Trophoblast cell (in vitro differentiated cells and primary cell): ENCODE measurements around the gene PRDM7.

Experiments used
- DNase-seq, 2 donors: peaks; one replicate each; pipeline ENCODE4 v3.0.0-alpha.2; 2016
- H2AFZ ChIP-seq: 2 replicates; pipeline ENCODE4 v1.6.1; 2013; ENCODE audit warnings: low read length, moderate library complexity, mild to moderate bottlenecking; ENCODE audit not compliant: insufficient read depth, poor library complexity
- H2AK5ac ChIP-seq: 2 replicates; pipeline ENCODE4 v1.6.1; 2013; ENCODE audit warnings: mild to moderate bottlenecking, low read length
- H2BK120ac ChIP-seq: 2 replicates; pipeline ENCODE4 v1.6.1; 2013; ENCODE audit warnings: low read length, mild to moderate bottlenecking, moderate library complexity; ENCODE audit not compliant: insufficient read depth, poor library complexity
- H2BK12ac ChIP-seq: 2 replicates; pipeline ENCODE4 v1.6.1; 2013; ENCODE audit warnings: mild to moderate bottlenecking, low read length, moderate library complexity
- H2BK5ac ChIP-seq: 2 replicates; pipeline ENCODE4 v1.6.1; 2013; ENCODE audit warnings: low read length, low read depth, moderate library complexity, mild to moderate bottlenecking; ENCODE audit not compliant: poor library complexity
- H3K14ac ChIP-seq: 2 replicates; pipeline ENCODE4 v1.6.1; 2013; ENCODE audit warnings: mild to moderate bottlenecking, low read length
- H3K18ac ChIP-seq: 2 replicates; pipeline ENCODE4 v1.6.1; 2013; ENCODE audit warnings: mild to moderate bottlenecking, low read length
- H3K23ac ChIP-seq: 2 replicates; pipeline ENCODE4 v1.6.1; 2013; ENCODE audit warnings: low read length
- H3K27ac ChIP-seq: 2 replicates; pipeline ENCODE4 v1.5.1; 2013; ENCODE audit warnings: low read depth, mild to moderate bottlenecking, inconsistent platforms, low read length, moderate library complexity
- H3K27me3 ChIP-seq: 2 replicates; pipeline ENCODE4 v1.6.1; 2013; ENCODE audit warnings: inconsistent platforms, mild to moderate bottlenecking, low read length, moderate library complexity; ENCODE audit not compliant: insufficient read depth
- H3K36me3 ChIP-seq, 2 experiments: 1 replicate in 1 of 2; 2 replicates in 1 of 2; pipeline ENCODE4 v1.6.1; 2013; ENCODE audit warnings: low read length in 2 of 2, mild to moderate bottlenecking in 2 of 2, moderate library complexity in 1 of 2; ENCODE audit not compliant: insufficient read depth in 2 of 2, control insufficient read depth in 1 of 2
- H3K4ac ChIP-seq: 2 replicates; pipeline ENCODE4 v1.6.1; 2013; ENCODE audit warnings: low read depth, mild to moderate bottlenecking, low read length, moderate library complexity
- H3K4me1 ChIP-seq, 2 experiments: 1 replicate in 1 of 2; 2 replicates in 1 of 2; pipeline ENCODE4 v1.6.1; 2013; ENCODE audit warnings: low read length in 2 of 2, mild to moderate bottlenecking in 2 of 2, moderate library complexity in 1 of 2; ENCODE audit not compliant: insufficient read depth in 2 of 2, control insufficient read depth in 1 of 2
- H3K4me2 ChIP-seq: 2 replicates; pipeline ENCODE4 v1.6.1; 2013; ENCODE audit warnings: inconsistent platforms, mild to moderate bottlenecking, low read length, moderate library complexity
- H3K4me3 ChIP-seq: 2 replicates; pipeline ENCODE4 v1.5.1; 2013; ENCODE audit warnings: mild to moderate bottlenecking, low read depth, low read length, inconsistent platforms
- H3K79me1 ChIP-seq: one replicate; pipeline ENCODE4 v1.6.1; 2013; ENCODE audit warnings: low read length
- H3K79me2 ChIP-seq: 2 replicates; pipeline ENCODE4 v1.6.1; 2013; ENCODE audit warnings: low read length, mild to moderate bottlenecking; ENCODE audit not compliant: control insufficient read depth, insufficient read depth, poor library complexity
- H3K9ac ChIP-seq: 2 replicates; pipeline ENCODE4 v1.6.1; 2013; ENCODE audit warnings: mild to moderate bottlenecking, low read length
- H3K9me3 ChIP-seq: 2 replicates; pipeline ENCODE4 v1.6.1; 2013; ENCODE audit warnings: low read depth, mild to moderate bottlenecking, control low read depth, inconsistent platforms, low read length; ENCODE audit not compliant: insufficient read depth
- H4K12ac ChIP-seq: 2 replicates; pipeline ENCODE4 v1.6.1; 2013; ENCODE audit warnings: low read depth, mild to moderate bottlenecking, low read length, moderate library complexity
- H4K8ac ChIP-seq: 2 replicates; pipeline ENCODE4 v1.6.1; 2013; ENCODE audit warnings: low read depth, mild to moderate bottlenecking, low read length, moderate library complexity
- H4K91ac ChIP-seq: one replicate; pipeline ENCODE4 v1.6.1; 2013; ENCODE audit warnings: low read depth, mild to moderate bottlenecking, low read length, moderate library complexity
- WGBS: extraction: QIAGEN DNeasy Blood & Tissue Kit; methylation state at CpG from one replicate; pipeline ENCODE4 v1.1.7; 2013; ENCODE audit warnings: missing lambda C conversion rate; ENCODE audit not compliant: insufficient read length, insufficient coverage; ENCODE audit errors: extremely low coverage; 5-methylcytosine and 5-hydroxymethylcytosine counted together

The PRDM7 gene

GRCh38 chr16:90032674-90033331 lies 44.3 kb downstream of the PRDM7 start:
- no peak for DNase-seq
- no peak overlapping the region for H2BK12ac ChIP-seq
- no peak overlapping the region for H2AK5ac ChIP-seq
- no peak overlapping the region for H3K9ac ChIP-seq
- H3K4me2 ChIP-seq: no peak overlapping the region
- peaks cover 4% of the 10 kb centered on the region for H3K9me3 ChIP-seq
- no peak overlapping the region for H3K4me3 ChIP-seq
- no peak overlapping the region for H4K8ac ChIP-seq
- H3K4me1 ChIP-seq: no peaks in the 10 kb centered on the region
- H3K18ac ChIP-seq: no peak overlapping the region
- no peaks in the 10 kb centered on the region for H3K79me2 ChIP-seq
- no peak overlapping the region for H3K23ac ChIP-seq
- no peak overlapping the region for H2BK5ac ChIP-seq
- no peak overlapping the region for H4K12ac ChIP-seq
- H2AFZ ChIP-seq: no peak overlapping the region
- H3K27me3 ChIP-seq: no peaks in the 10 kb centered on the region
- no peak overlapping the region for H2BK120ac ChIP-seq
- peaks cover 15 to 23% of the 10 kb centered on the region in 2 experiments for H3K36me3 ChIP-seq
- no peak overlapping the region for H4K91ac ChIP-seq
- no CpG with 5 or more reads among the region's 8 CpGs for WGBS
- H3K4ac ChIP-seq: no peak overlapping the region
- no peaks in the 10 kb centered on the region for H3K79me1 ChIP-seq
- H3K27ac ChIP-seq: no peak overlapping the region
- no peak overlapping the region for H3K14ac ChIP-seq

GRCh38 chr16:90031931-90032673 lies 45.0 kb downstream of the PRDM7 start:
- Histone ChIP-seq H2BK5ac (no peak overlapping the region), H3K36me3 (peaks cover 13 to 20% of the 10 kb centered on the region in 2 experiments), H3K23ac (no peak overlapping the region), H2AFZ (no peak overlapping the region), H3K4me3 (peak overlapping the region; percentile 50), H3K14ac (no peak overlapping the region), H4K91ac (no peak overlapping the region), H2BK120ac (no peak overlapping the region), H3K27me3 (no peaks in the 10 kb centered on the region), H2BK12ac (no peak overlapping the region), H4K12ac (no peak overlapping the region), H3K9me3 (peaks cover 4% of the 10 kb centered on the region), H2AK5ac (no peak overlapping the region), H3K4me1 (no peaks in the 10 kb centered on the region), H4K8ac (no peak overlapping the region), H3K79me2 (no peaks in the 10 kb centered on the region), H3K4me2 (no peak overlapping the region), H3K79me1 (no peaks in the 10 kb centered on the region), H3K4ac (no peak overlapping the region), H3K27ac (no peak overlapping the region), H3K18ac (no peak overlapping the region), H3K9ac (no peak overlapping the region)
- DNase-seq: no peak
- 100% methylated on average over 1 of the region's 9 CpGs for WGBS

GRCh38 chr16:90031186-90031930 lies 45.8 kb downstream of the PRDM7 start:
- Histone ChIP-seq H2BK12ac (no peak overlapping the region), H4K91ac (no peak overlapping the region), H3K18ac (no peak overlapping the region), H2BK5ac (no peak overlapping the region), H3K4me2 (no peak overlapping the region), H3K27ac (no peak overlapping the region), H2AFZ (no peak overlapping the region), H3K36me3 (peaks cover 12 to 17% of the 10 kb centered on the region in 2 experiments), H3K4me1 (no peaks in the 10 kb centered on the region), H3K4ac (no peak overlapping the region), H4K8ac (no peak overlapping the region), H2AK5ac (no peak overlapping the region), H3K79me2 (no peaks in the 10 kb centered on the region), H3K9ac (no peak overlapping the region), H3K79me1 (no peaks in the 10 kb centered on the region), H3K14ac (no peak overlapping the region), H3K27me3 (no peaks in the 10 kb centered on the region), H3K23ac (no peak overlapping the region), H4K12ac (no peak overlapping the region), H3K4me3 (no peak overlapping the region), H3K9me3 (peaks cover 3% of the 10 kb centered on the region), H2BK120ac (no peak overlapping the region)
- no CpG with 5 or more reads among the region's 19 CpGs for WGBS
- no peak for DNase-seq

GRCh38 chr16:90028985-90029384 lies 48.1 kb downstream of the PRDM7 start:
- Histone ChIP-seq H4K8ac (no peak overlapping the region), H3K4me3 (no peak overlapping the region), H3K4ac (no peak overlapping the region), H3K9me3 (peaks cover 2% of the 10 kb centered on the region), H3K4me1 (no peaks in the 10 kb centered on the region), H2BK120ac (no peak overlapping the region), H2BK12ac (no peak overlapping the region), H4K91ac (no peak overlapping the region), H2AK5ac (no peak overlapping the region), H3K14ac (no peak overlapping the region), H3K79me2 (no peaks in the 10 kb centered on the region), H3K36me3 (peaks cover 8 to 15% of the 10 kb centered on the region in 2 experiments), H4K12ac (no peak overlapping the region), H2BK5ac (no peak overlapping the region), H3K79me1 (no peaks in the 10 kb centered on the region), H3K27me3 (no peaks in the 10 kb centered on the region), H3K4me2 (no peak overlapping the region), H3K23ac (no peak overlapping the region), H3K27ac (no peak overlapping the region), H2AFZ (no peak overlapping the region), H3K18ac (no peak overlapping the region), H3K9ac (no peak overlapping the region)
- no peak for DNase-seq
- no CpG with 5 or more reads among the region's 12 CpGs for WGBS
